Measurements from ENCODE around the gene CKB.

CKB gene

DNA sequence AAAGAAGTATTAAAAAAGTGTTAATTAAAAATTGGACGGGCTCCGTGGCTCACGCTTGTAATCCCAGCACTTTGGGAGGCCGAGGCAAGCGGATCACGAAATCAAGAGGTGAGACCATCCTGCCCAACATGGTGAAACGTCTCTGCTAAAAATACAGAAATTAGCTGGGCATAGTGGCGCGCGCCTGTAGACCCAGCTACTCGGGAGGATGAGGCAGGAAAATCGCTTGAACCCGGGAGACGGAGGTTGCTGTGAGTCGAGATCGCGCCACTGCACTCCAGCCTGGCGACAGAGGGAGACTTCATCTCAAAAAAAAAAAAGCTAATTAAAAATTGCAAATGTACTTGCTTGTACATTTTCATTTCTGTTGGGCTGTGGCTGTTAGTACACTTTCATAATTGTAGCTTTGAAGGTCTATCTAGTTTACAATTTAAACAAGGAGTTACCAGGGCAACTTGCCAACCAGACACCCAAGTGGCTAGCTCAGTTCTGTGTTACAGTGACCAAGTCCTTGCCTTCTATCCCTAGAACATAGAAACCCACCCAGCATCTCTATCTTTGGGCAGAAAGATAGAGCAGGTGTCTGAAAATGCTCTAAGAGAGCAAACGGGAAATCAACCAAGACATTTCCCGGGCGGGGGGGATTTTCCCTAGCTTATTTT lies 41.3 kb upstream of the CKB start:
- Histone ChIP-seq H3K36me3 (replicated peaks; ENCODE audit: insufficient read depth, low read length) (no peaks in the 10 kb centered on the region), H4K20me1 (ENCODE audit: insufficient read depth, low read length) (no peaks in the 10 kb centered on the region), H3K4me2 (ENCODE audit: low read depth, low read length) (peak overlapping the region; percentile 83), H3K79me2 (ENCODE audit: low read length) (peaks cover 63% of the 10 kb centered on the region), H3K4me3 (ENCODE audit: low read length) (peak overlapping the region; percentile 86), H3K9me2 (replicated peaks; ENCODE audit: insufficient read depth, low read length) (no peaks in the 10 kb centered on the region), H3K9me3 (replicated peaks; ENCODE audit: insufficient read depth, low read length) (no peaks in the 10 kb centered on the region), H3K9ac (ENCODE audit: low read length) (no peak overlapping the region; the same call in 1 of the 2 replicates), H3F3A (ENCODE audit: insufficient read depth, low read length) (no peaks in the 10 kb centered on the region), H3K27ac (ENCODE audit: low read length) (no peak overlapping the region), H3K4me1 (ENCODE audit: low read length) (no peaks in the 10 kb centered on the region), H3K27me3 (replicated peaks; ENCODE audit: insufficient read depth, low read length) (no peaks in the 10 kb centered on the region), H2AFZ (ENCODE audit: low read length) (no peak overlapping the region)
- TF ChIP-seq EZH2 (optimal IDR thresholded peaks at IDR 0.05; ENCODE audit: low read depth, low read length) (no peak), EZH2phosphoT487 (IDR thresholded peaks at IDR 0.05; ENCODE audit: low read length) (no peak)
- TF ChIP-seq, protein P1, sequence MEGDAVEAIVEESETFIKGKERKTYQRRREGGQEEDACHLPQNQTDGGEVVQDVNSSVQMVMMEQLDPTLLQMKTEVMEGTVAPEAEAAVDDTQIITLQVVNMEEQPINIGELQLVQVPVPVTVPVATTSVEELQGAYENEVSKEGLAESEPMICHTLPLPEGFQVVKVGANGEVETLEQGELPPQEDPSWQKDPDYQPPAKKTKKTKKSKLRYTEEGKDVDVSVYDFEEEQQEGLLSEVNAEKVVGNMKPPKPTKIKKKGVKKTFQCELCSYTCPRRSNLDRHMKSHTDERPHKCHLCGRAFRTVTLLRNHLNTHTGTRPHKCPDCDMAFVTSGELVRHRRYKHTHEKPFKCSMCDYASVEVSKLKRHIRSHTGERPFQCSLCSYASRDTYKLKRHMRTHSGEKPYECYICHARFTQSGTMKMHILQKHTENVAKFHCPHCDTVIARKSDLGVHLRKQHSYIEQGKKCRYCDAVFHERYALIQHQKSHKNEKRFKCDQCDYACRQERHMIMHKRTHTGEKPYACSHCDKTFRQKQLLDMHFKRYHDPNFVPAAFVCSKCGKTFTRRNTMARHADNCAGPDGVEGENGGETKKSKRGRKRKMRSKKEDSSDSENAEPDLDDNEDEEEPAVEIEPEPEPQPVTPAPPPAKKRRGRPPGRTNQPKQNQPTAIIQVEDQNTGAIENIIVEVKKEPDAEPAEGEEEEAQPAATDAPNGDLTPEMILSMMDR (IDR thresholded peaks at IDR 0.05; ENCODE audit: low read length), result no peak
- DNase-seq, result no peak

DNA sequence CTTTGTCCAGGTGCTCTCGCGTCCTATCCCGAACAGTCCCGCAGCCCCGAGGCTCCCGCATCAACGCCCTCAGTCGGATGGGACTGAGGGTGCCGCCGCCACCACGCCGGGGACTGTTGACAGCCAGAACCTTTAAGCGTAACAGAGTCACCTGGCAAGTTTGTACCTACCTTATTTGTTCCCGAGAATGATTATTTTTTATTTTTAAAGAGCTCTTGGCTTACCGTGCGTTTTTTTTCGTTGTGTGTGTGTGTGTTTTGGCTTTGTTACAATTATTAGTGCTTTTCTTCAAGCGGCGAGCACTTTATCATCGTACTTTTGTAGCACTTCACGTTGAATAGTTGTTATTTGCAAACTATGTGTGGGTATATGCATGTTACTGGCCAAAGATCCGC lies 40.6 kb upstream of the CKB start:
- H3K9me2 ChIP-seq (replicated peaks; ENCODE audit: insufficient read depth, low read length), result no peaks in the 10 kb centered on the region
- peaks cover 70% of the 10 kb centered on the region for H3K79me2 ChIP-seq (ENCODE audit: low read length)
- peak overlapping the region; percentile 82 for H2AFZ ChIP-seq (ENCODE audit: low read length)
- no peaks in the 10 kb centered on the region for H3K36me3 ChIP-seq (replicated peaks; ENCODE audit: insufficient read depth, low read length)
- no peaks in the 10 kb centered on the region for H4K20me1 ChIP-seq (ENCODE audit: insufficient read depth, low read length)
- peak overlapping the region; percentile 56; the same call in 1 of the 2 replicates for H3K9ac ChIP-seq (ENCODE audit: low read length)
- no peak overlapping the region for H3K27ac ChIP-seq (ENCODE audit: low read length)
- no peaks in the 10 kb centered on the region for H3K4me1 ChIP-seq (ENCODE audit: low read length)
- DNase-seq, result no peak
- no peaks in the 10 kb centered on the region for H3K27me3 ChIP-seq (replicated peaks; ENCODE audit: insufficient read depth, low read length)
- peak overlapping the region; percentile 83 for H3K4me2 ChIP-seq (ENCODE audit: low read depth, low read length)
- H3K9me3 ChIP-seq (replicated peaks; ENCODE audit: insufficient read depth, low read length), result no peaks in the 10 kb centered on the region
- H3F3A ChIP-seq (ENCODE audit: insufficient read depth, low read length), result no peaks in the 10 kb centered on the region
- TF ChIP-seq EZH2 (optimal IDR thresholded peaks at IDR 0.05; ENCODE audit: low read depth, low read length) (no peak), EZH2phosphoT487 (IDR thresholded peaks at IDR 0.05; ENCODE audit: low read length) (no peak)
- TF ChIP-seq, protein P1 (IDR thresholded peaks at IDR 0.05; ENCODE audit: low read length), result no peak
- peak overlapping the region; percentile 86 for H3K4me3 ChIP-seq (ENCODE audit: low read length)

DNA sequence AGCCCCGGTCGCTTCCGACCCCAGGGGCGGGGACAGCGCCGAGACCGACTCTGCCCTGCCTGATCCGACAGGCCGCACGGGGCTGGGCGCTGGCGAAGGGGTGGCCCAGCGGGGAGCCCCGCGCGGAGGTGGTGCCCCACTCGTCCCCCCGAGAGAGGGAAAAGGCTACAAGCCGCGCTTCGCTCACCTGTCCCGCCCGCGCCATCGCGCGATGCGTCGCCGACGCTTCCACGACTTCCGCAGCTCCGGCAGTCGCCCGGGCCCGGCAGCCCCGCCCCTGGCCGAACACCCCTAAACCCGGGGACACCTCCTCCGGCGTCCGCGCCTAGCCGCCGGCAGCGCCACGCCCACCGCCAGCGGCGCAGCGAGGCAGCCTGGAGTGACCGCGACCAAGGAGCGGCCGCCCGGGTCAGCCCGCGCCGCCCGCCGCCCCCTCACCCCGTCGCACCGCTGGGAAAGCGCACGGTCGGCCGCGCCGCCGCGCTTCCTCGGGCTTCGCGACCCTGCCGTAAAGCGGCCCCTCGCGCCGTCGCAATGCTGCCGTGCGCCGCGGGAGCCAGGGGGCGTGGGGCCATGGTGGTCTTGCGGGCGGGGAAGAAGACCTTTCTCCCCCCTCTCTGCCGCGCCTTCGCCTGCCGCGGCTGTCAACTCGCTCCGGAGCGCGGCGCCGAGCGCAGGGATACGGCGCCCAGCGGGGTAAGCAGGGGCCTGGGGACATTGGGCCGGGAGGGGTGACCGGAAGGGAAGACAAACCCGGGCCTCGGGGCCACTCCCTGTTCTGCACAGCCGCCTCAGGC lies 40.0 kb upstream of the CKB start, which contains the start of the genes BAG5 and COA8:
Gene BAG5, minus strand, starts transcription at position 229 of the 797 bp plus-strand sequence. CDS start 1,493 bp downstream, outside the sequence.
Gene COA8, plus strand, starts transcription at position 532 of the 797 bp plus-strand sequence. Its CDS starts 42 bp downstream, at position 574.
- Histone ChIP-seq H3K27me3 (replicated peaks; ENCODE audit: insufficient read depth, low read length) (no peaks in the 10 kb centered on the region), H3K27ac (ENCODE audit: low read length) (peak within 1 kb of the TSS; percentile 66; the same call in 1 of the 2 replicates), H3K36me3 (replicated peaks; ENCODE audit: insufficient read depth, low read length) (no peaks in the 10 kb centered on the region), H3K4me2 (ENCODE audit: low read depth, low read length) (peak within 1 kb of the TSS; percentile 83), H3K79me2 (ENCODE audit: low read length) (peaks cover 74% of the 10 kb centered on the region), H3K4me3 (ENCODE audit: low read length) (peak within 1 kb of the TSS; percentile 89), H3K9me3 (replicated peaks; ENCODE audit: insufficient read depth, low read length) (no peaks in the 10 kb centered on the region), H3F3A (ENCODE audit: insufficient read depth, low read length) (no peaks in the 10 kb centered on the region), H2AFZ (ENCODE audit: low read length) (peak within 1 kb of the TSS; percentile 82), H4K20me1 (ENCODE audit: insufficient read depth, low read length) (no peaks in the 10 kb centered on the region), H3K9ac (ENCODE audit: low read length) (peak within 1 kb of the TSS; percentile 75), H3K4me1 (ENCODE audit: low read length) (no peaks in the 10 kb centered on the region), H3K9me2 (replicated peaks; ENCODE audit: insufficient read depth, low read length) (no peaks in the 10 kb centered on the region)
- DNase-seq, result peak; percentile 72
- TF ChIP-seq EZH2 (optimal IDR thresholded peaks at IDR 0.05; ENCODE audit: low read depth, low read length) (no peak), EZH2phosphoT487 (IDR thresholded peaks at IDR 0.05; ENCODE audit: low read length) (no peak)
- TF ChIP-seq, protein P1 (IDR thresholded peaks at IDR 0.05; ENCODE audit: low read length), result no peak

Data from MM.1S (cell line).